Loucy (cell line): Measurements from ENCODE around the gene TCEANC2.

ENCODE experiments used
- H2AFZ ChIP-seq: fragments of 200-600 bp; sonication (generic); 2 replicates; pipeline ENCODE4 v1.6.0; 2016; ENCODE audit warnings: antibody characterized with exemption, mild to moderate bottlenecking, low read length, moderate library complexity
- H3F3A ChIP-seq: fragments of 200-600 bp; 2 replicates; pipeline ENCODE4 v1.6.0; 2016; ENCODE audit warnings: antibody characterized with exemption, low read depth, mild to moderate bottlenecking
- H3K27me3 ChIP-seq: fragments of 200-600 bp; sonication (generic); 2 replicates; pipeline ENCODE4 v1.6.1; 2014; ENCODE audit warnings: low read length, mild to moderate bottlenecking; ENCODE audit not compliant: insufficient read depth, poor library complexity, severe bottlenecking
- H3K36me3 ChIP-seq: fragments of 200-600 bp; sonication (generic); 2 replicates; pipeline ENCODE4 v1.6.1; 2016; ENCODE audit warnings: low read length; ENCODE audit not compliant: insufficient read depth
- H3K4me1 ChIP-seq: fragments of 200-600 bp; sonication (generic); 2 replicates; pipeline ENCODE4 v1.5.1; 2014; ENCODE audit warnings: low read length, mild to moderate bottlenecking; ENCODE audit not compliant: insufficient read depth, poor library complexity, severe bottlenecking
- H3K4me2 ChIP-seq: fragments of 200-600 bp; sonication (generic); 2 replicates; pipeline ENCODE4 v1.6.0; 2014; ENCODE audit warnings: antibody characterized with exemption, low read length, low read depth, mild to moderate bottlenecking; ENCODE audit not compliant: poor library complexity, severe bottlenecking
- H3K4me3 ChIP-seq: fragments of 200-600 bp; sonication (generic); 2 replicates; pipeline ENCODE4 v1.5.1; 2014; ENCODE audit warnings: low read length, mild to moderate bottlenecking, mixed read lengths; ENCODE audit not compliant: poor library complexity, severe bottlenecking
- H3K79me2 ChIP-seq: fragments of 200-600 bp; sonication (generic); 2 replicates; pipeline ENCODE4 v1.6.1; 2014; ENCODE audit warnings: low read length; ENCODE audit not compliant: insufficient read depth
- H3K9ac ChIP-seq: fragments of 200-600 bp; sonication (generic); 2 replicates; pipeline ENCODE4 v1.6.0; 2014; ENCODE audit warnings: mild to moderate bottlenecking, low read depth, low read length, moderate library complexity; ENCODE audit not compliant: poor library complexity, severe bottlenecking
- H3K9me2 ChIP-seq: fragments of 200-600 bp; sonication (generic); replicated peaks from 2 replicates; pipeline ENCODE4 v1.6.1; 2016; ENCODE audit warnings: low read depth, low read length, mixed read lengths
- H3K9me3 ChIP-seq: fragments of 200-600 bp; sonication (generic); 2 replicates; pipeline ENCODE4 v1.6.1; 2014; ENCODE audit warnings: mild to moderate bottlenecking, antibody characterized with exemption, low read length, low read depth; ENCODE audit not compliant: insufficient read depth
- H4K20me1 ChIP-seq: fragments of 200-600 bp; sonication (generic); 2 replicates; pipeline ENCODE4 v1.6.0; 2014; ENCODE audit warnings: antibody characterized with exemption, low read length, mild to moderate bottlenecking; ENCODE audit not compliant: insufficient read depth, poor library complexity, severe bottlenecking
- CTCF ChIP-seq: fragments of 200-600 bp; sonication (generic); conservative IDR thresholded peaks from 2 replicates; pipeline ENCODE4 v1.5.1; 2014; ENCODE audit warnings: mild to moderate bottlenecking, antibody characterized with exemption, low read length
- EZH2phosphoT487 ChIP-seq: fragments of 200-600 bp; IDR thresholded peaks from 2 replicates; pipeline ENCODE4 v1.6.1; 2018; ENCODE audit warnings: antibody characterized with exemption, mild to moderate bottlenecking, moderate library complexity, borderline replicate concordance

Gene TCEANC2

GRCh38 chr1:54012008-54012325 is 41.4 kb upstream of the TCEANC2 start:
- no peaks in the 10 kb centered on the region for H3K27me3 ChIP-seq
- H3K9me2 ChIP-seq: no peaks in the 10 kb centered on the region
- no peaks in the 10 kb centered on the region for H3K4me1 ChIP-seq
- H3K9ac ChIP-seq: no peak overlapping the region
- H4K20me1 ChIP-seq: no peaks in the 10 kb centered on the region
- H3F3A ChIP-seq: no peaks in the 10 kb centered on the region
- no peaks in the 10 kb centered on the region for H3K36me3 ChIP-seq
- H3K9me3 ChIP-seq: no peaks in the 10 kb centered on the region
- no peak overlapping the region for H3K4me3 ChIP-seq
- H3K4me2 ChIP-seq: no peak overlapping the region
- no peak overlapping the region for H2AFZ ChIP-seq
- TF ChIP-seq CTCF (no peak), EZH2phosphoT487 (no peak)
- H3K79me2 ChIP-seq: no peaks in the 10 kb centered on the region

- H3F3A ChIP-seq: no peaks in the 10 kb centered on the region
- no peak overlapping the region for H3K4me2 ChIP-seq
- no peaks in the 10 kb centered on the region for H3K27me3 ChIP-seq
- no peak overlapping the region for H2AFZ ChIP-seq
- H3K4me3 ChIP-seq: no peak overlapping the region
- H3K9me2 ChIP-seq: no peaks in the 10 kb centered on the region
- no peaks in the 10 kb centered on the region for H3K9me3 ChIP-seq
- TF ChIP-seq EZH2phosphoT487: no peak
- TF ChIP-seq CTCF: no peak
- H4K20me1 ChIP-seq: no peaks in the 10 kb centered on the region
- no peaks in the 10 kb centered on the region for H3K36me3 ChIP-seq
- no peak overlapping the region for H3K9ac ChIP-seq
- H3K4me1 ChIP-seq: no peaks in the 10 kb centered on the region
- no peaks in the 10 kb centered on the region for H3K79me2 ChIP-seq
Measured at GRCh38 chr1:54012863-54013262, 40.5 kb upstream of the TCEANC2 start.

GRCh38 chr1:54013393-54014008 is 39.9 kb upstream of the TCEANC2 start:
- Histone ChIP-seq H3K27me3 (no peaks in the 10 kb centered on the region), H2AFZ (0 out of 2 replicates have a peak overlapping the region, but pooled peaks have one; percentile 36), H3K9me3 (no peaks in the 10 kb centered on the region), H3K9ac (no peak overlapping the region), H4K20me1 (no peaks in the 10 kb centered on the region), H3K4me2 (no peak overlapping the region), H3K9me2 (no peaks in the 10 kb centered on the region), H3K79me2 (no peaks in the 10 kb centered on the region), H3K4me1 (no peaks in the 10 kb centered on the region), H3K4me3 (no peak overlapping the region), H3K36me3 (no peaks in the 10 kb centered on the region), H3F3A (no peaks in the 10 kb centered on the region)
- no peak for TF ChIP-seq EZH2phosphoT487
- no peak for TF ChIP-seq CTCF
